Esophagus muscularis mucosa (tissue), 4 donors: Measurements from ENCODE around the gene VARS2.
"Not testable (repeated sequence)": the region's sequence is repeated elsewhere in the genome, so short reads cannot be mapped to it uniquely, and the experiment has no call there.

ENCODE experiments used
- CTCF ChIP-seq, 3 experiments: fragments of 200-600 bp in 2 of 3; fragments of 450-650 bp in 1 of 3; sonication (generic) in 2 of 3; IDR thresholded peaks; one replicate each; pipeline ENCODE4 v1.5.1; 2017 to 2019; ENCODE audit warnings: antibody characterized with exemption in 3 of 3, mild to moderate bottlenecking in 2 of 3, moderate library complexity in 1 of 3
- EP300 ChIP-seq: sonication (generic); formaldehyde crosslinking; IDR thresholded peaks from one replicate; pipeline ENCODE4 v1.6.1; 2017; ENCODE audit warnings: antibody characterized with exemption
- POLR2A ChIP-seq: fragments of 450-650 bp; IDR thresholded peaks from one replicate; pipeline ENCODE4 v1.6.1; 2017; ENCODE audit warnings: antibody characterized with exemption, moderate library complexity, mild to moderate bottlenecking, low read depth
- POLR2AphosphoS5 ChIP-seq, 2 donors: sonication (generic); formaldehyde crosslinking; IDR thresholded peaks; one replicate each; pipeline ENCODE4 v1.6.1; 2017; ENCODE audit warnings: antibody characterized with exemption in 2 of 2

DNA sequence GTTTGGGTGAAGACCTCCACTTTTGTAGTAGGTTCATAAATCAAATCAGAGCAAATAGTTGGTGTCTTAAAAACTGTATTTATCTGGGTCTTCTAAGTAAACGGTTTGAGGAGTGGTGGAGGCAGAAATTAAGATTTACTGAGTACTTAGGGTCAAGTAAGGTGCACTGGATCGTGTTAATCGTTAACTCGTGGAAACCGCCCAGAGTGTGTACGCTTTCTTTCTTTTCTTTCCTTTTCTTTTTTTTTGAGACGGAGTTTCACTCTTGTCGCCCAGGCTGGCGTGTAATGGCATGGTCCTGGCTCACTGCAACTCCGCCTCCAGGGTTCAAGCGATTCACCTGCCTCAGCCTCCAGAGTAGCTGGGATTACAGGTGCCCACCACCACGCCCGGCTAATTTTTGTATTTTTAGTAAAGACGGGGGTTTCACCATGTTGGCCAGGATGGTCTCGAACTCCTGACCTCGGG, 6.7 kb upstream of the VARS2 start:
- not testable (repeated sequence) for TF ChIP-seq POLR2A; CTCF (IDR thresholded peaks at IDR 0.05); EP300; POLR2AphosphoS5 (IDR thresholded peaks at IDR 0.05)
